NCI-H1048 (cell line): Measurements from ENCODE around the gene TMEM98.
"Not testable (repeated sequence)": the region's sequence is repeated elsewhere in the genome, so short reads cannot be mapped to it uniquely, and the experiment has no call there.

ENCODE experiments used
- DNase-seq: peaks from one replicate; lab custom pipeline; 2025; lab: John Stamatoyannopoulos, UW

TMEM98 gene

GRCh38 chr17:32943206-32943605 is 15.3 kb downstream of the TMEM98 start:
- no peak for DNase-seq

- no peak for DNase-seq
These were observed 15.8 kb downstream of the TMEM98 start for GRCh38 chr17:32943647-32944191.

- no peak for DNase-seq
These were observed 16.5 kb downstream of the TMEM98 start for GRCh38 chr17:32944248-32945020.

GRCh38 chr17:32946375-32947135 is 18.6 kb downstream of the TMEM98 start:
- no peak for DNase-seq

- DNase-seq: no peak
These were observed 19.8 kb downstream of the TMEM98 start for GRCh38 chr17:32947736-32948135.

- no peak for DNase-seq
These were observed 21.2 kb downstream of the TMEM98 start for GRCh38 chr17:32949181-32949580.

GRCh38 chr17:32952491-32952890 is 24.5 kb downstream of the TMEM98 start:
- DNase-seq: not testable (repeated sequence)

GRCh38 chr17:32953045-32953444 is 25.1 kb downstream of the TMEM98 start:
- no peak for DNase-seq

- DNase-seq: no peak
These were observed 25.9 kb downstream of the TMEM98 start for GRCh38 chr17:32953857-32954256.

GRCh38 chr17:32954477-32954876 is 26.5 kb downstream of the TMEM98 start:
- no peak for DNase-seq

- DNase-seq: no peak
These were observed 27.2 kb downstream of the TMEM98 start for GRCh38 chr17:32955155-32955554.

GRCh38 chr17:32956240-32956970 is 28.5 kb downstream of the TMEM98 start:
- no peak for DNase-seq

GRCh38 chr17:32958418-32958817 is 30.5 kb downstream of the TMEM98 start:
- DNase-seq: no peak

GRCh38 chr17:32960815-32961214 is 32.9 kb downstream of the TMEM98 start:
- DNase-seq: no peak

- DNase-seq: no peak
These were observed 34.4 kb downstream of the TMEM98 start for GRCh38 chr17:32962320-32962711.

- no peak for DNase-seq
These were observed 36.6 kb downstream of the TMEM98 start for GRCh38 chr17:32964541-32964940.

GRCh38 chr17:32969231-32969630 is 41.3 kb downstream of the TMEM98 start:
- DNase-seq: not testable (repeated sequence)

GRCh38 chr17:32970281-32970680 is 42.3 kb downstream of the TMEM98 start:
- no peak for DNase-seq

- no peak for DNase-seq
These were observed 43.2 kb downstream of the TMEM98 start for GRCh38 chr17:32971171-32971570.

- no peak for DNase-seq
These were observed 48.2 kb downstream of the TMEM98 start for GRCh38 chr17:32976131-32976530.

- DNase-seq: no peak
These were observed 48.7 kb downstream of the TMEM98 start for GRCh38 chr17:32976605-32977004.

GRCh38 chr17:32980230-32980629 is 52.3 kb downstream of the TMEM98 start:
- DNase-seq: no peak
